GM12864 (cell line): ENCODE results near the gene FMR1NB.

Source experiments
- DNase-seq: peaks from one replicate; pipeline ENCODE4 v3.0.0-alpha.2; 2011; ENCODE audit warnings: low read depth
- H3K4me3 ChIP-seq: 2 replicates; pipeline ENCODE4 v1.5.1; 2011; ENCODE audit warnings: mild to moderate bottlenecking, low read depth, low read length, control low read depth
- TF ChIP-seq, protein P1 (sequence below): IDR thresholded peaks from 2 replicates; pipeline ENCODE4 v1.5.1; 2011; ENCODE audit warnings: low read depth, mild to moderate bottlenecking, moderate library complexity, low read length, control low read depth, inconsistent platforms; ENCODE audit errors: missing control alignments

Gene FMR1NB, protein sequence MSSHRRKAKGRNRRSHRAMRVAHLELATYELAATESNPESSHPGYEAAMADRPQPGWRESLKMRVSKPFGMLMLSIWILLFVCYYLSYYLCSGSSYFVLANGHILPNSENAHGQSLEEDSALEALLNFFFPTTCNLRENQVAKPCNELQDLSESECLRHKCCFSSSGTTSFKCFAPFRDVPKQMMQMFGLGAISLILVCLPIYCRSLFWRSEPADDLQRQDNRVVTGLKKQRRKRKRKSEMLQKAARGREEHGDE

GRCh38 chrX:147981038-147981752, at the start of gene FMR1NB:
Gene FMR1NB (plus strand): TSS chrX:147981337. CDS start chrX:147981403, 66 bp downstream.
- no peak for DNase-seq
- TF ChIP-seq, protein P1, sequence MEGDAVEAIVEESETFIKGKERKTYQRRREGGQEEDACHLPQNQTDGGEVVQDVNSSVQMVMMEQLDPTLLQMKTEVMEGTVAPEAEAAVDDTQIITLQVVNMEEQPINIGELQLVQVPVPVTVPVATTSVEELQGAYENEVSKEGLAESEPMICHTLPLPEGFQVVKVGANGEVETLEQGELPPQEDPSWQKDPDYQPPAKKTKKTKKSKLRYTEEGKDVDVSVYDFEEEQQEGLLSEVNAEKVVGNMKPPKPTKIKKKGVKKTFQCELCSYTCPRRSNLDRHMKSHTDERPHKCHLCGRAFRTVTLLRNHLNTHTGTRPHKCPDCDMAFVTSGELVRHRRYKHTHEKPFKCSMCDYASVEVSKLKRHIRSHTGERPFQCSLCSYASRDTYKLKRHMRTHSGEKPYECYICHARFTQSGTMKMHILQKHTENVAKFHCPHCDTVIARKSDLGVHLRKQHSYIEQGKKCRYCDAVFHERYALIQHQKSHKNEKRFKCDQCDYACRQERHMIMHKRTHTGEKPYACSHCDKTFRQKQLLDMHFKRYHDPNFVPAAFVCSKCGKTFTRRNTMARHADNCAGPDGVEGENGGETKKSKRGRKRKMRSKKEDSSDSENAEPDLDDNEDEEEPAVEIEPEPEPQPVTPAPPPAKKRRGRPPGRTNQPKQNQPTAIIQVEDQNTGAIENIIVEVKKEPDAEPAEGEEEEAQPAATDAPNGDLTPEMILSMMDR = no peak
- no peak within 1 kb of the TSS for H3K4me3 ChIP-seq

DNA sequence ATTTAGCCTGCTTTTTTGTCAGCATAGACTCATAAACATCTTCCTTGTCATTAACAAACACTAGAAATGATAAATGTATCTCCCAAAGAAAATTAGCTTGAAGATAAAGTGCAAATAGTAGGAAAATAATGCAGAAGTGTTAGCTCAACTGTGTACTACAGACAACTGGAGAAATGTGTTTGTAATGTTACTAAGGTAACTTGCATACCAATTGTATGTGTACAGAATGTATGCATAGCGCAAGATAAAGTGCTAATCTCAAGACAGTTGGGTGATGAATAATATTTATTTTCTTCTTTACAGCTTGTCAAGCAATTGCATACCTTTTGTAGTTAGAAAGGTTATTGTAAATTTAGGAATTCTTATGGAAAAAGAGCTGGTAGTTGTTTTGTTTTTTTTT, 47.3 kb upstream of the FMR1NB start:
- no peak for DNase-seq
- no peak overlapping the region for H3K4me3 ChIP-seq
- TF ChIP-seq, protein P1 = no peak

DNA sequence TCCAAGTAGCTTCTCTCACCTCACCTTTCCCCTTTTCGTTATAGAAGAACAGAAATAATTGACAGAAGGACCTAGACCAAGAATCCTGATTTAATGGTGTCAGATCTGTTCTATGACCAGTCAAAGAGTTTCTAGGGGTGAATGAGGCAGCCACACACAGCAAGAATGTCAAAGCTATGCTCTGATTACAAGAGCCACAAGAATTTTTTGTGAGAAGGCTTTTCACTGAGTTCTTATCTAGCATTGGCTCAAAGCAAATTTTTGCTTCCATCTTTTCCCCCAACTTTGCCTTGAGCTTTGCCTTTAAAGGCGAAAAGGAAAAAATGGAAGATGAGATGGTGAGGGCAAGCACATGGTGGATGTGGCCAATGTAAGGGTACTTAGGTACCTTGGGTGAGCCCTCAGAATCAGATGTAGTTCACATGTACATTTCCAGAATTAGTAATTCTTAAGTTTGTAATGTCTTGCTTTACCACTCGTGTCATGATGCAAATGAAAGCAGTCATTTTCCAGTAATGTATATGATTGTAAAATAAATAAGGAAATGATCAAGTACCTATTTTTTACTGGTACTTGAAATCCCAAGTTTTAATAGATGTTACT, 45.9 kb upstream of the FMR1NB start:
- TF ChIP-seq, protein P1 = no peak
- no peak for DNase-seq
- no peak overlapping the region for H3K4me3 ChIP-seq

GRCh38 chrX:147945286-147945685, 35.9 kb upstream of the FMR1NB start:
- DNase-seq = no peak
- TF ChIP-seq, protein P1 = no peak
- no peak overlapping the region for H3K4me3 ChIP-seq

- DNase-seq = no peak
- TF ChIP-seq, protein P1 = no peak
- H3K4me3 ChIP-seq = no peak overlapping the region
These were observed 32.6 kb upstream of the FMR1NB start for GRCh38 chrX:147948531-147948930.

GRCh38 chrX:147950352-147950751, 30.8 kb upstream of the FMR1NB start:
- H3K4me3 ChIP-seq = no peak overlapping the region
- DNase-seq = no peak
- TF ChIP-seq, protein P1 = no peak
